GM19035 (cell line): ENCODE measurements around the gene KCNG2.
"Not testable (repeated sequence)": the region's sequence is repeated elsewhere in the genome, so short reads cannot be mapped to it uniquely, and the experiment has no call there.

Experiments
- ATAC-seq: cut with Tn5 transposase; IDR thresholded peaks from one replicate; pipeline ENCODE4 v1.9.1; 2021; ENCODE audit not compliant: unreplicated experiment

The KCNG2 gene

DNA sequence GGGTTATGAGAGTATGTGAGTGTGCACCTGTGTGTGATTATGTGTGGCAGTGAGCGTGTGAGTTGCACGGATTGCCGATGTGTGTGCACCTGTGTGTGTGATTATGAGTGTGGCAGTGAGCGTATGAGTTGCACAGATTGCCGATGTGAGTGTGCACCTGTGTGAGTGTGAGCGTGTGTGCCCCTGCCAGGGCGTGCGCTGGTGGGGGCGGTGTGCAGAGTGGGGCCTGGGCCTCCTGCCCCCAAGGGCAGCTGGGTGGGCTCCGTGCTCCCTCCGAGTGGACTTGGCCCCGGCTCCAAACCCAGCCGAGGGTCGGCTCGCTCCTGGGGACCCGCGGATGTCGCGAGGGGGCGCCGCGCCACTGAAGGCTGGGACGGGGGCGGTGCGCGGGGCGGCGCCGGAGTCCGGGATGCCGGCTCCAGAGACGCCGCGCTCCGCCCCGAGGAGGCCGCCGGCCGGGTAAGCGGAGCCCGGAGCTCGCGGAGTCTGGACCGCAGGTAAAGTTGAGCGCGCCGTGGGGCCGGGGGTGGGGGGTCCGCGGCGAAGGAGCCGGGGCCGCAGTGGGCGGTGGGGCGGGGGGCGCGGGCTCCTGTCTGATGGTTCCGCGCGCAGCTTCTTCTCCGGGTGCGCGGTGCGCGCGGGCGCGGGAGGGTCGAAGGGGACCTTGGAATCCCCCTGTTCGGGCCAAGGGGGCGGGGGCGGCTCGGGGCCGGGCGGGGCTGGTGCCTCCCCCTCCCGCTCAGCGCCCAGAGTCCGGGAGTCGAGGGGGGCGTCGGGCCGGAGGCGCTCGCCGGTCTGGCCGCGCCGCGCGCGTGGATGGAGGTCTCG, at the start of gene KCNG2:
Gene KCNG2, plus strand, starts transcription at position 421 of the 828 bp plus-strand sequence. CDS start 65,730 bp downstream, outside the sequence.
- no peak for ATAC-seq

- no peak for ATAC-seq
These were observed 49.2 kb upstream of the KCNG2 start for GRCh38 chr18:79748321-79749180.

DNA sequence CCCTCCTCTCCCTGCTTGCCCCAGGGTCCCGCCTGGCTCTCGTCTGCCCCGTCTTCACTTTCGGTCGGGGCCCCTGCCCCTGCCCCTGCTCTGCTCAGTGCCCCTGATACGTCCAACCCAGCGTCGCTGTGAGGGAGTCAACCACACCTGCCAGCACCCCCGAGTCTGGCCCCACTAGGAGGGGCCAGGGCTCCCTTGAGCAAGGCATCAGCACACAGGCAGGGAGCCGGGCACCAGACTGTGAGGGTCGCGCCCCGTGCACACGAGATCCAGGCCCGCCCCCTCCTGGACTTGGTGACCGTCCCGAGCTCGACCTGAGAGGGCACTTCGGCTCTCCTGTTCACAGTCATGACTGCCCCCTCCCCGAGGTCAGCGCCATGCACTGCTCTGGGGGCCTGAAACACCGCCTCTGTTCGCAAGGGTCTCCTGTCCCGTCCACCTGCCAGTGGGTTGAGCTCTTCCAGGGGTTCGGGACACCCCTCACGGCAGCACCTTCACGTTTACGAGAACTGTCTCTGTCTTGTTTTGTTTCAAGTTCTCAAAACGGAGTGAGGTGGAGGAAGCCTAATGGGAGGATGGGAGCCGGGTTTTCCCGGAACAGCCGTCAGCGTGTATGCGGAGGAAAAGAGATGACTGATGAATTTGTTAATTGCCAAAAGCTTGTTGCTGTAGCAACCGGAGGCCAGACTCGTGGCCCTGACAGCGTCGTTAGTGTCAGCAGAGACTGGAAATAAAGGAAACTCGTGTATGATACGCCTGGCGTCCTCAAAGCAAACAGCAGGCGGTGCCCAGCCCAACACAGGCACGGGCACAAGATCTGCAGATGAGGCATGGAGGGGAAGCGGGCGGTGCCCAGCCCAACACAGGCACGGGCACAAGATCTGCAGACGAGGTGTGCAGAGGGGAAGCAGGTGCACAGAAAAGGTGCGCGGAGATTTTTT, 48.2 kb upstream of the KCNG2 start:
- no peak for ATAC-seq

GRCh38 chr18:79750980-79751571, 46.7 kb upstream of the KCNG2 start:
- ATAC-seq, result no peak

- not testable (repeated sequence) for ATAC-seq
These were observed 45.7 kb upstream of the KCNG2 start for GRCh38 chr18:79751918-79752578.

- ATAC-seq, result not testable (repeated sequence)
These were observed 44.8 kb upstream of the KCNG2 start for GRCh38 chr18:79752946-79753345.

- no peak for ATAC-seq
These were observed 44.3 kb upstream of the KCNG2 start for GRCh38 chr18:79753391-79753851.

DNA sequence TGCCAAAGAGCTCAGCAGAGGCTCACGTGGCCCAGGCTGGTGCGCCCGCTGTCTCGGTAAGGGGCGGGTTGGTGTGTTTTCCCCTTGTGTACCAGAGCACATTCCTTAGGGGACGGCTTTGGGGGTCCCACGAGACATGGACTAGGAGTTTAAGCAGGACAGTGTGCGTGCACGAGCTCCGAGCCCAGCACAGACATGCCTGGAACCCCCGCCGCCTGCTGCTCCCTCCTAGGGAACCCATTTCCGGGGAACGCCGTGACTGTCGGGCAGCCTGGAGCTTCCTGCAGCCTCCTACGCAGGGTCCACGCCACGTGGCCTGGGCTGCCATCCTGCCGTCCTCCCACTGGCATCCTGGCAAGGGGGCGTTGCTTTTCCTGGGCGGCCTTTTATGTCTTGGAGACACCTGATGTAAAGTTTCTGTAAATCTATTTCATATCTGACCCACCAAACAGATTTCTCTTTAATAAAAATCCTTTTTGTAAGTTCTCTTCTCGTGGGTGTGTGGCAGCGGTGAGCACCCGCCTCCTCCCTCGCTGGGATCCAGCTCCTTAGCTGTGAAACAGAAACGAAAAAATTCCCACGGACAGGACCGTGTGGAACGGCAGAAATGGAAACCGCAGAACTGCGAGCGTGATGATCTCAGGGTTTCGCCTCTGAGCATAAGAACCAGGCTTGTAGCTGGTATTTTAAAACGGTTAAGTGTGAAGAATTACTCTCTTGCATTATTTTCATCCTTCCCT, 43.5 kb upstream of the KCNG2 start:
- no peak for ATAC-seq

GRCh38 chr18:79754831-79755351, 42.8 kb upstream of the KCNG2 start:
- no peak for ATAC-seq

- ATAC-seq, result no peak
These were observed 42.1 kb upstream of the KCNG2 start for GRCh38 chr18:79755496-79756142.

GRCh38 chr18:79756143-79756500, 41.6 kb upstream of the KCNG2 start:
- no peak for ATAC-seq

DNA sequence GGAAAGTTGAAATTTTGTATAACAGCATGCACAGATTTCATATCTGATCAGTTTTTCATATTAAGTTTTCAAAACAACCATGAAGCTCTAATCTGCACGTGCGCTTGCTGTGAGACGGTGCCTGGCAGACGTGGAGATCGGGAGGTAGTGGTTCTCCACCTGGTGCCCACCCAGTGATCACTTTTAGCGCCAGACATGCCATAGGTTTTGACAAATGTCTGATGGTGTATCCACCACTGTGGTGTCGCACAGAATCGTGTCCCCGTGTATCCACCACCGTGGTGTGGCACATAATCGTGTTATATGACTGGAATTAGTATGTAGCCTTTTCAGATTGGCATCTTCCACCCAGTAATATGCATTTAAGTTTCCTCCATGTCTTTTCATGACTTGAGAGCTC, 40.9 kb upstream of the KCNG2 start:
- no peak for ATAC-seq

- no peak for ATAC-seq
These were observed 37.4 kb upstream of the KCNG2 start for GRCh38 chr18:79760348-79760747.

DNA sequence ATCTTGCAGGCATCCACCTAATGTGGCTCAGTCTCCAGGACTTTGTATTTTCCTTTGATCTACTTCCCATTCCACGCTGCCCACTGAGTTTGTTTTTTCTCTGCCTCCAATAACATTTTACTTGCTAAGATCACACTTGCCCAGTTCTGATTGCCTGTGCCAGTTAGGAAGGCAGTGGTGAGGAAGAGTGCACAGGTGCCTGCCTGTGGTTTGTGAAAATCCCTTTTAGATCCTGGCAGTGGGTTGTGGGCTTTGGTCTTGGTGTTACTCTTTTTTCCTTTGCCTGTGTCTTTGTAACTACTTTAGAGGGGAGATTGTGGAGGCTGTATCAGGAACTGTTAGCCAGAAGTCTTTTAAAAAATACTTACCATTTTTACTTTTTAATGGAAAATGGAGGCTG, 36.9 kb upstream of the KCNG2 start:
- ATAC-seq, result no peak

DNA sequence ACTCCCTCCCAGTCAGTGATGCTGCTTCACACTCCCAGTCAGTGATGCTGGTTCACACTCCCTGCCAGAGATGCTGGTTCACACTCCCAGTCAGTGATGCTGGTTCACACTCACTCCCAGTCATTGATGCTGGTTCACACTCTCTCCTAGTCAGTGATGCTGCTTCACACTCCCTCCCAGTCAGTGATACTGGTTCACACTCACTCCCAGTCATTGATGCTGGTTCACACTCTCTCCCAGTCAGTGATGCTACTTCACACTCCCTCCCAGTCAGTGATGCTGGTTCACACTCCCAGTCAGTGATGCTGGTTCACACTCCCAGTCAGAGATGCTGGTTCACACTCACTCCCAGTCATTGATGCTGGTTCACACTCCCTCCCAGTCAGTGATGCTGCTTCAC, 34.3 kb upstream of the KCNG2 start:
- ATAC-seq, result no peak

GRCh38 chr18:79764131-79764530, 33.6 kb upstream of the KCNG2 start:
- ATAC-seq, result no peak

GRCh38 chr18:79765491-79766245, 32.1 kb upstream of the KCNG2 start:
- no peak for ATAC-seq

DNA sequence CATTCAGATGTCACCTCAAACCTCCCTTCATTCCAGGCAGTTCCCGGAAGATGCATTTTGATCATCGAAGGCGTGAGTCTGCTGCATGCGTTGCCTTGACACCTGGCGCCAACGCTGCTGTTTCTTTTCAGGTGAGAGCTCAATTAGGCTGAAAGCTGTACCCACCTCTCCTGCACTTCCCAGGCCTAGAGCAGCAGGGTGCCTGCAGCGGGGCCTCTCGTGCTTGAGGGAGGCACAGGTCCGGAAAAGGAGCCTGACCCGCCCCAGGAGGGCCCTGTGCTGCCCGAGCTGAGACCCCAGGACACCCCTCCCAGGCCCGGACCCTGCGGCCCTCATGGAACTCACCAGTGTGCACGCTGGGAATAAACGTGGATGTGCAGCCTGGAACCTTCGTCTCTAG, 31.4 kb upstream of the KCNG2 start:
- ATAC-seq, result no peak
